OCI-LY1 (cell line): ENCODE results near the gene GPT2.

ENCODE experiments used
- EZH2 ChIP-seq: fragments of 200-600 bp; sonication (generic), shearing (Covaris generic); IDR thresholded peaks from 2 replicates; pipeline ENCODE4 v1.8.0; 2017; ENCODE audit warnings: borderline replicate concordance, mixed run types, mild to moderate bottlenecking, antibody characterized with exemption, low read length, moderate library complexity, mixed read lengths
- TF ChIP-seq, protein P1 (sequence below): fragments of 200-600 bp; sonication (generic), shearing (Covaris generic); IDR thresholded peaks from 2 replicates; pipeline ENCODE4 v1.5.1; 2017; ENCODE audit warnings: mild to moderate bottlenecking, antibody characterized with exemption, low read length, moderate library complexity, mixed read lengths

GRCh38 chr16:46976550-46976949 lies 92.4 kb downstream of the GPT2 start:
- TF ChIP-seq, protein P1, sequence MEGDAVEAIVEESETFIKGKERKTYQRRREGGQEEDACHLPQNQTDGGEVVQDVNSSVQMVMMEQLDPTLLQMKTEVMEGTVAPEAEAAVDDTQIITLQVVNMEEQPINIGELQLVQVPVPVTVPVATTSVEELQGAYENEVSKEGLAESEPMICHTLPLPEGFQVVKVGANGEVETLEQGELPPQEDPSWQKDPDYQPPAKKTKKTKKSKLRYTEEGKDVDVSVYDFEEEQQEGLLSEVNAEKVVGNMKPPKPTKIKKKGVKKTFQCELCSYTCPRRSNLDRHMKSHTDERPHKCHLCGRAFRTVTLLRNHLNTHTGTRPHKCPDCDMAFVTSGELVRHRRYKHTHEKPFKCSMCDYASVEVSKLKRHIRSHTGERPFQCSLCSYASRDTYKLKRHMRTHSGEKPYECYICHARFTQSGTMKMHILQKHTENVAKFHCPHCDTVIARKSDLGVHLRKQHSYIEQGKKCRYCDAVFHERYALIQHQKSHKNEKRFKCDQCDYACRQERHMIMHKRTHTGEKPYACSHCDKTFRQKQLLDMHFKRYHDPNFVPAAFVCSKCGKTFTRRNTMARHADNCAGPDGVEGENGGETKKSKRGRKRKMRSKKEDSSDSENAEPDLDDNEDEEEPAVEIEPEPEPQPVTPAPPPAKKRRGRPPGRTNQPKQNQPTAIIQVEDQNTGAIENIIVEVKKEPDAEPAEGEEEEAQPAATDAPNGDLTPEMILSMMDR = no peak
- TF ChIP-seq EZH2 = no peak
